ENCODE measurements around the gene UBTF.

DNA sequence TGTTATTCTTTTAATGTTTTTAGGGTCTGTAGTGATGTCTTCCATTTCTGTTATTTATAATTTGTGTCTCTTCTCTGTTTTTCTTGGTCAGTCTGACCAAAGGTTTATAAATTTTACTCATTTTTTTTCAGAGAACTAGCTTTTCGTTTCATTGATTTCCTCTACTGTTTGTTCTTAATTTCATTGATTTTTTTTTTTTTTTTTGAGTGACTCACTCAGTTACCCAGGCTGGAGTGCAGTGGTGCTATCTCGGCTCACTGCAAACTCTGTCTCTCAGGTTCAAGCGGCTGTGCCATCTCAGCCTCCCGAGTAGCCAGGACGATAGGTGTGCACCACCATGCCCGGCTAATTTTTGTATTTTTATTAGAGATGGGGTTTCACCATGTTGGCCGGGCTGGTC lies 12.6 kb upstream of the UBTF start:
- TF ChIP-seq CREB1 (CRISPR knock-in tag; IDR thresholded peaks at IDR 0.05) (no peak), NR1H2 (CRISPR knock-in tag; IDR thresholded peaks at IDR 0.05) (no peak), ZNF121 (CRISPR knock-in tag; IDR thresholded peaks at IDR 0.05) (no peak)
- TF ChIP-seq, protein P1, sequence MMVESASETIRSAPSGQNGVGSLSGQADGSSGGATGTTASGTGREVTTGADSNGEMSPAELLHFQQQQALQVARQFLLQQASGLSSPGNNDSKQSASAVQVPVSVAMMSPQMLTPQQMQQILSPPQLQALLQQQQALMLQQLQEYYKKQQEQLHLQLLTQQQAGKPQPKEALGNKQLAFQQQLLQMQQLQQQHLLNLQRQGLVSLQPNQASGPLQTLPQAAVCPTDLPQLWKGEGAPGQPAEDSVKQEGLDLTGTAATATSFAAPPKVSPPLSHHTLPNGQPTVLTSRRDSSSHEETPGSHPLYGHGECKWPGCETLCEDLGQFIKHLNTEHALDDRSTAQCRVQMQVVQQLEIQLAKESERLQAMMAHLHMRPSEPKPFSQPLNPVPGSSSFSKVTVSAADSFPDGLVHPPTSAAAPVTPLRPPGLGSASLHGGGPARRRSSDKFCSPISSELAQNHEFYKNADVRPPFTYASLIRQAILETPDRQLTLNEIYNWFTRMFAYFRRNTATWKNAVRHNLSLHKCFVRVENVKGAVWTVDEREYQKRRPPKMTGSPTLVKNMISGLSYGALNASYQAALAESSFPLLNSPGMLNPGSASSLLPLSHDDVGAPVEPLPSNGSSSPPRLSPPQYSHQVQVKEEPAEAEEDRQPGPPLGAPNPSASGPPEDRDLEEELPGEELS (CRISPR knock-in tag; IDR thresholded peaks at IDR 0.05) = no peak
- TF ChIP-seq, protein P2, sequence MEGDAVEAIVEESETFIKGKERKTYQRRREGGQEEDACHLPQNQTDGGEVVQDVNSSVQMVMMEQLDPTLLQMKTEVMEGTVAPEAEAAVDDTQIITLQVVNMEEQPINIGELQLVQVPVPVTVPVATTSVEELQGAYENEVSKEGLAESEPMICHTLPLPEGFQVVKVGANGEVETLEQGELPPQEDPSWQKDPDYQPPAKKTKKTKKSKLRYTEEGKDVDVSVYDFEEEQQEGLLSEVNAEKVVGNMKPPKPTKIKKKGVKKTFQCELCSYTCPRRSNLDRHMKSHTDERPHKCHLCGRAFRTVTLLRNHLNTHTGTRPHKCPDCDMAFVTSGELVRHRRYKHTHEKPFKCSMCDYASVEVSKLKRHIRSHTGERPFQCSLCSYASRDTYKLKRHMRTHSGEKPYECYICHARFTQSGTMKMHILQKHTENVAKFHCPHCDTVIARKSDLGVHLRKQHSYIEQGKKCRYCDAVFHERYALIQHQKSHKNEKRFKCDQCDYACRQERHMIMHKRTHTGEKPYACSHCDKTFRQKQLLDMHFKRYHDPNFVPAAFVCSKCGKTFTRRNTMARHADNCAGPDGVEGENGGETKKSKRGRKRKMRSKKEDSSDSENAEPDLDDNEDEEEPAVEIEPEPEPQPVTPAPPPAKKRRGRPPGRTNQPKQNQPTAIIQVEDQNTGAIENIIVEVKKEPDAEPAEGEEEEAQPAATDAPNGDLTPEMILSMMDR (IDR thresholded peaks at IDR 0.05) = no peak
- TF ChIP-seq, protein P3, sequence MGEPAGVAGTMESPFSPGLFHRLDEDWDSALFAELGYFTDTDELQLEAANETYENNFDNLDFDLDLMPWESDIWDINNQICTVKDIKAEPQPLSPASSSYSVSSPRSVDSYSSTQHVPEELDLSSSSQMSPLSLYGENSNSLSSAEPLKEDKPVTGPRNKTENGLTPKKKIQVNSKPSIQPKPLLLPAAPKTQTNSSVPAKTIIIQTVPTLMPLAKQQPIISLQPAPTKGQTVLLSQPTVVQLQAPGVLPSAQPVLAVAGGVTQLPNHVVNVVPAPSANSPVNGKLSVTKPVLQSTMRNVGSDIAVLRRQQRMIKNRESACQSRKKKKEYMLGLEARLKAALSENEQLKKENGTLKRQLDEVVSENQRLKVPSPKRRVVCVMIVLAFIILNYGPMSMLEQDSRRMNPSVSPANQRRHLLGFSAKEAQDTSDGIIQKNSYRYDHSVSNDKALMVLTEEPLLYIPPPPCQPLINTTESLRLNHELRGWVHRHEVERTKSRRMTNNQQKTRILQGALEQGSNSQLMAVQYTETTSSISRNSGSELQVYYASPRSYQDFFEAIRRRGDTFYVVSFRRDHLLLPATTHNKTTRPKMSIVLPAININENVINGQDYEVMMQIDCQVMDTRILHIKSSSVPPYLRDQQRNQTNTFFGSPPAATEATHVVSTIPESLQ (CRISPR knock-in tag; IDR thresholded peaks at IDR 0.05) = no peak
- TF ChIP-seq, protein P4, sequence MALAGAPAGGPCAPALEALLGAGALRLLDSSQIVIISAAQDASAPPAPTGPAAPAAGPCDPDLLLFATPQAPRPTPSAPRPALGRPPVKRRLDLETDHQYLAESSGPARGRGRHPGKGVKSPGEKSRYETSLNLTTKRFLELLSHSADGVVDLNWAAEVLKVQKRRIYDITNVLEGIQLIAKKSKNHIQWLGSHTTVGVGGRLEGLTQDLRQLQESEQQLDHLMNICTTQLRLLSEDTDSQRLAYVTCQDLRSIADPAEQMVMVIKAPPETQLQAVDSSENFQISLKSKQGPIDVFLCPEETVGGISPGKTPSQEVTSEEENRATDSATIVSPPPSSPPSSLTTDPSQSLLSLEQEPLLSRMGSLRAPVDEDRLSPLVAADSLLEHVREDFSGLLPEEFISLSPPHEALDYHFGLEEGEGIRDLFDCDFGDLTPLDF (CRISPR knock-in tag; IDR thresholded peaks at IDR 0.05) = no peak
- TF ChIP-seq, protein P5, sequence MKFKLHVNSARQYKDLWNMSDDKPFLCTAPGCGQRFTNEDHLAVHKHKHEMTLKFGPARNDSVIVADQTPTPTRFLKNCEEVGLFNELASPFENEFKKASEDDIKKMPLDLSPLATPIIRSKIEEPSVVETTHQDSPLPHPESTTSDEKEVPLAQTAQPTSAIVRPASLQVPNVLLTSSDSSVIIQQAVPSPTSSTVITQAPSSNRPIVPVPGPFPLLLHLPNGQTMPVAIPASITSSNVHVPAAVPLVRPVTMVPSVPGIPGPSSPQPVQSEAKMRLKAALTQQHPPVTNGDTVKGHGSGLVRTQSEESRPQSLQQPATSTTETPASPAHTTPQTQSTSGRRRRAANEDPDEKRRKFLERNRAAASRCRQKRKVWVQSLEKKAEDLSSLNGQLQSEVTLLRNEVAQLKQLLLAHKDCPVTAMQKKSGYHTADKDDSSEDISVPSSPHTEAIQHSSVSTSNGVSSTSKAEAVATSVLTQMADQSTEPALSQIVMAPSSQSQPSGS (CRISPR knock-in tag; IDR thresholded peaks at IDR 0.05; ENCODE audit: borderline replicate concordance, low read depth) = no peak
- TF ChIP-seq, protein P6, sequence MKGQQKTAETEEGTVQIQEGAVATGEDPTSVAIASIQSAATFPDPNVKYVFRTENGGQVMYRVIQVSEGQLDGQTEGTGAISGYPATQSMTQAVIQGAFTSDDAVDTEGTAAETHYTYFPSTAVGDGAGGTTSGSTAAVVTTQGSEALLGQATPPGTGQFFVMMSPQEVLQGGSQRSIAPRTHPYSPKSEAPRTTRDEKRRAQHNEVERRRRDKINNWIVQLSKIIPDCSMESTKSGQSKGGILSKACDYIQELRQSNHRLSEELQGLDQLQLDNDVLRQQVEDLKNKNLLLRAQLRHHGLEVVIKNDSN (CRISPR knock-in tag; IDR thresholded peaks at IDR 0.05) = no peak
